ENCODE measurements around the gene RAB10.

GRCh38 chr2:26169226-26169625, 135.3 kb downstream of the RAB10 start:
- TF ChIP-seq CTCF (IDR thresholded peaks at IDR 0.05) (no peak), POLR2A (IDR thresholded peaks at IDR 0.05) (no peak)

Measured in thyroid gland (tissue), 4 donors.